DOHH2 (cell line): ENCODE results near the gene CRTC3.

Experiments used
- EZH2phosphoT487 ChIP-seq: fragments of 200-600 bp; sonication (generic); IDR thresholded peaks from 2 replicates; pipeline ENCODE4 v1.6.1; 2017; ENCODE audit warnings: borderline replicate concordance, mild to moderate bottlenecking, antibody characterized with exemption, low read length, moderate library complexity, mixed read lengths
- TF ChIP-seq, protein P1 (sequence below): fragments of 200-600 bp; sonication (generic); IDR thresholded peaks from one replicate; pipeline ENCODE4 v1.5.1; 2014; ENCODE audit warnings: antibody characterized with exemption, mild to moderate bottlenecking, low read depth, low read length; ENCODE audit not compliant: poor library complexity, severe bottlenecking

DNA sequence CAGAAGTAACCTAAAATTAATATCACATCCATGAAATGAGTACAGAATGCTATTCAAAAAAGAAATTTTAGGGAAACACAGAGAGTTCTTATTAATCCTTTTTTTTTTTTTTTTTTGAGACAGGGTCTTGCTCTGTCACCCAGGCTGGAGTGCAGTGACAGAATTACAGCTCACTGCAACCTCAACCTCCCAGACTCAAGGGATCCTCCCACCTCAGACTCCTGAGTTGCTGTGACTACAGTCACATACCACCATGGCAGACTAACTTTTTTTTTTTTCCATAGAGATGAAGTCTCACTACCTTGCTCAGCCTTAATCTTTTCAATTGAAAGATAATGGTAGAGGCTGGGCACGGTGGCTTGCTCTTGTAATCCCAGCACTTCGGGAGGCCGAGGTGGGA is 6.3 kb upstream of the CRTC3 start:
- TF ChIP-seq, protein P1, sequence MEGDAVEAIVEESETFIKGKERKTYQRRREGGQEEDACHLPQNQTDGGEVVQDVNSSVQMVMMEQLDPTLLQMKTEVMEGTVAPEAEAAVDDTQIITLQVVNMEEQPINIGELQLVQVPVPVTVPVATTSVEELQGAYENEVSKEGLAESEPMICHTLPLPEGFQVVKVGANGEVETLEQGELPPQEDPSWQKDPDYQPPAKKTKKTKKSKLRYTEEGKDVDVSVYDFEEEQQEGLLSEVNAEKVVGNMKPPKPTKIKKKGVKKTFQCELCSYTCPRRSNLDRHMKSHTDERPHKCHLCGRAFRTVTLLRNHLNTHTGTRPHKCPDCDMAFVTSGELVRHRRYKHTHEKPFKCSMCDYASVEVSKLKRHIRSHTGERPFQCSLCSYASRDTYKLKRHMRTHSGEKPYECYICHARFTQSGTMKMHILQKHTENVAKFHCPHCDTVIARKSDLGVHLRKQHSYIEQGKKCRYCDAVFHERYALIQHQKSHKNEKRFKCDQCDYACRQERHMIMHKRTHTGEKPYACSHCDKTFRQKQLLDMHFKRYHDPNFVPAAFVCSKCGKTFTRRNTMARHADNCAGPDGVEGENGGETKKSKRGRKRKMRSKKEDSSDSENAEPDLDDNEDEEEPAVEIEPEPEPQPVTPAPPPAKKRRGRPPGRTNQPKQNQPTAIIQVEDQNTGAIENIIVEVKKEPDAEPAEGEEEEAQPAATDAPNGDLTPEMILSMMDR: no peak
- TF ChIP-seq EZH2phosphoT487: no peak
